VCaP (cell line): Measurements from ENCODE around the gene SLAIN2.

ENCODE experiments used
- H3K27ac ChIP-seq: fragments of 450-650 bp; 2 replicates; pipeline ENCODE4 v1.5.1; 2017
- TF ChIP-seq, protein P1 (sequence below): fragments of 450-650 bp; conservative IDR thresholded peaks from 2 replicates; pipeline ENCODE4 v1.5.1; 2017; ENCODE audit warnings: mild to moderate bottlenecking, moderate library complexity

SLAIN2 gene

DNA sequence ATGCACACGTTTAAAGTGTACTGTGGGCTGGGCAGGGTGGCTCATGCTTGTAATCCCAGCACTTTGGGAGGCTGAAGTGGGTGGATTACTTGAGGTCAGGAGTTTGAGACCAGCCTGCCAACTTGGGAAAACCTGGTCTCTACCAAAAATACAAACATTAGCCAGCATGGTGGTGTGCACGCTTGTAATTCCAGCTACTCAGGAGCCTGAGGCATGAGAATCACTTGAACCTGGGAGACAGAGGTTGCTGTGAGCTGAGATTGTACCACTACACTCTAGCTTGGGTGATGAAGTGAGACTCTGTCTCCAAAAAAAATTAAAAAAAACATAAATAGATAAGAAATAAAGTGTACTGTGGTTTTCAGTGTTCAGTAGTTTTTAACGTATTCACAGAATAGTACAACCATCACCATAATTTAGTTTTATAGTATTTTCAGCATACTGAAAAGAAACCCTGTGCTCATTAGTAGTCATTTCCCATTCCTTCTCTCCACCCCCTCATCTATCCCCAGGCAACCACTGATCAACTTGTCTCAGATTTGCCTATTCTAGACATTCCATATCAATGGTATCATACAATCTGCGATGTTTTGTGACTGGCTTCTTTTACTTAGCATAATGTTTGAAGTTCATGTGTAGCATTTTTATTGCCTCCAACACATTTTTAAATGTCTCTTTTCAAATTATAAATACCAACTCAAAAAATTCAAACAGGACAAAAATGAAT, 19.1 kb downstream of the SLAIN2 start:
- H3K27ac ChIP-seq, result no peak overlapping the region
- TF ChIP-seq, protein P1, sequence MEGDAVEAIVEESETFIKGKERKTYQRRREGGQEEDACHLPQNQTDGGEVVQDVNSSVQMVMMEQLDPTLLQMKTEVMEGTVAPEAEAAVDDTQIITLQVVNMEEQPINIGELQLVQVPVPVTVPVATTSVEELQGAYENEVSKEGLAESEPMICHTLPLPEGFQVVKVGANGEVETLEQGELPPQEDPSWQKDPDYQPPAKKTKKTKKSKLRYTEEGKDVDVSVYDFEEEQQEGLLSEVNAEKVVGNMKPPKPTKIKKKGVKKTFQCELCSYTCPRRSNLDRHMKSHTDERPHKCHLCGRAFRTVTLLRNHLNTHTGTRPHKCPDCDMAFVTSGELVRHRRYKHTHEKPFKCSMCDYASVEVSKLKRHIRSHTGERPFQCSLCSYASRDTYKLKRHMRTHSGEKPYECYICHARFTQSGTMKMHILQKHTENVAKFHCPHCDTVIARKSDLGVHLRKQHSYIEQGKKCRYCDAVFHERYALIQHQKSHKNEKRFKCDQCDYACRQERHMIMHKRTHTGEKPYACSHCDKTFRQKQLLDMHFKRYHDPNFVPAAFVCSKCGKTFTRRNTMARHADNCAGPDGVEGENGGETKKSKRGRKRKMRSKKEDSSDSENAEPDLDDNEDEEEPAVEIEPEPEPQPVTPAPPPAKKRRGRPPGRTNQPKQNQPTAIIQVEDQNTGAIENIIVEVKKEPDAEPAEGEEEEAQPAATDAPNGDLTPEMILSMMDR, result no peak

- H3K27ac ChIP-seq, result no peak overlapping the region
- TF ChIP-seq, protein P1, result no peak
Observed at GRCh38 chr4:48361012-48361400, 19.7 kb downstream of the SLAIN2 start.

DNA sequence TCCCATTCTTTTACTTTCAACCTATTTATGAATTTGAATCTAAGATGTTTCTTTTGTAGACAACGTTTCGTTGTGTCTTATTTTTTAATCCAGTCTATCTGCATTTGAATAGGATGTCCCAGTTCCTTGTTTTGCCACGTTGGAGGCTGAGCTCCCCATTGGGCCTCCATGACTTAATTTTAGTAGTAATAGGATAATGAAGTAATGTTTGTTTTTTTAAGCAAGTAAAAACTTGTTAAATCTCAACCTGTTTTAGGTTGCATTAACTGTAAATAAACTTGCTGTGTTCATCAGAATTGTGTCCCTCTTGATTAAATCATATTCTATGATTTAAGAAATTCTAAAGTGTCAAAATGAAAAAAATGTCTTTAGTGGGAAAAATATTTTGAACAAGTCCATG, 25.3 kb downstream of the SLAIN2 start:
- no peak overlapping the region for H3K27ac ChIP-seq

DNA sequence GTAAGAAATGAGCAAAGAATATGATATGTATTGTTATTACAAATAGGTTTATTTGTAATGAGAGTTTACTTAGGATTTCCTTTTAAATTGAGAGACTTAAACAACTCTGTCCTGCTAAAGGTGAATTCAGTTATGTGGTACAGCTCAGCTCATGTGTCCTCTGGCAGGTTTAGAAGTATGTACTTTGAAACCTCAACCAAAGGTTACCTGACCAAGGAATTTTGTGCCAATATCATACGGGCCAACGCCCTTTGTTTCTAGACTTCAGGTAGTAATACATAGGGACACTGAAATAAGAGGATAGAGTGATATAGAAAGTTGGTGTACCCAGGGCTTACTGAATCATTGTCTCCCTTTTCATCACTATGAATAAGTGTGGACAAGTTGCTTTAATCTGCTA, 25.7 kb downstream of the SLAIN2 start:
- TF ChIP-seq, protein P1, result no peak
- H3K27ac ChIP-seq, result no peak overlapping the region

More for the DNA sequence above, 25.3 kb downstream of the SLAIN2 start:
- TF ChIP-seq, protein P1, result no peak

GRCh38 chr4:48368389-48368788, 27.1 kb downstream of the SLAIN2 start:
- no peak overlapping the region for H3K27ac ChIP-seq
- TF ChIP-seq, protein P1, result no peak

DNA sequence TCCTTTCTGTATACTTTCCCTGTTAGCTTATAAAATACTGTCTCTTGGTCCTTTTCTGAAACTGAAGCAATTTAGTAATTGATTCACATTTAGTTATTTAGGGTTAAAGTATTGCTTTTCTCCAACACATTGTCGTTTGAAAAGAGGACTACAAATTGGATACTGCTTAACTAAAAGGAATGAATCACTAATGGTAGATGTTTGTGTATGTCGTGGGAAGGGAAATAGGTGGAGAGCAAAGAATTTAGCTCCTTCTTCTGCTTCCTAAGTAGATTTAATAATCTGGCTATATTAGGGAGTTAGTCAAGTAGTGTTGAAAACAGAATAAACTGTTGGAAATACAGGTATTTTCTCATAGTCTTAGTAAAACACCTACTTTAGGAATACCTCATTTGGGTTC, 27.9 kb downstream of the SLAIN2 start:
- TF ChIP-seq, protein P1, result no peak
- H3K27ac ChIP-seq, result no peak overlapping the region

GRCh38 chr4:48369771-48370170, 28.4 kb downstream of the SLAIN2 start:
- TF ChIP-seq, protein P1, result no peak
- H3K27ac ChIP-seq, result no peak overlapping the region
